Heart right ventricle (tissue), 16 donors: ENCODE data around the gene NCAM2. TPM values are rescaled to one million over a fixed set of nuclear protein-coding genes. Genes with fewer than 3 reads are reported as not detected.

ENCODE experiments used
- ATAC-seq, 8 donors: fragments of 200-7000 bp; cut with Tn5 transposase; one replicate each; pipeline ENCODE4 v1.9.1; 2020; ENCODE audit warnings: mild to moderate bottlenecking in 8 of 8, moderate library complexity in 8 of 8, moderate number of reproducible peaks in 1 of 8
- DNase-seq, 2 donors: peaks; one replicate each; pipeline ENCODE4 v3.0.0-alpha.2; 2020
- H3K27ac ChIP-seq, 10 donors: fragments of 200-600 bp; sonication (generic) in 2 of 10; one replicate each; pipeline versions ENCODE4 v1.5.0 to v1.8.0; 2020 to 2022; ENCODE audit warnings: mild to moderate bottlenecking in 3 of 10
- H3K27me3 ChIP-seq, 7 donors: fragments of 200-600 bp; one replicate each; pipeline ENCODE4 v1.8.0; 2021 to 2022; ENCODE audit warnings: mild to moderate bottlenecking in 2 of 7
- H3K36me3 ChIP-seq, 9 donors: fragments of 200-600 bp; sonication (generic) in 1 of 9; one replicate each; pipeline versions ENCODE4 v1.5.0 to v1.8.0; 2020 to 2022; ENCODE audit warnings: mild to moderate bottlenecking in 2 of 9
- H3K4me1 ChIP-seq, 9 donors: fragments of 200-600 bp; sonication (generic) in 1 of 9; one replicate each; pipeline versions ENCODE4 v1.5.0 to v1.8.0; 2020 to 2022; ENCODE audit warnings: mild to moderate bottlenecking in 4 of 9
- H3K4me3 ChIP-seq, 10 donors: fragments of 200-600 bp; sonication (generic) in 2 of 10; one replicate each; pipeline versions ENCODE4 v1.5.0 to v1.8.0; 2020 to 2022; ENCODE audit warnings: mild to moderate bottlenecking in 7 of 10, moderate library complexity in 2 of 10
- H3K9me3 ChIP-seq, 11 donors: fragments of 200-600 bp in 10 of 11; sonication (generic) in 2 of 11; one replicate each; pipeline versions ENCODE4 v1.5.0 to v1.8.0; 2013 to 2022; ENCODE audit warnings: mild to moderate bottlenecking in 2 of 11, control low read depth in 1 of 11, moderate library complexity in 1 of 11
- WGBS, 2 donors: extraction: QIAGEN DNeasy Blood & Tissue Kit; methylation state at CpG; one replicate each; pipeline ENCODE4 v1.1.7; 2013; ENCODE audit warnings: inconsistent platforms in 1 of 2; 5-methylcytosine and 5-hydroxymethylcytosine counted together
- intact Hi-C, 10 donors: fragments of 100-400 bp; cut with DNase I; formaldehyde crosslinking; loops; one replicate each; pipeline versions ENCODE4 v1.11.1 to v1.14.2; 2022
- polyA plus RNA-seq, 2 donors: library from polyadenylated mRNA; stranded (reverse); fragments of 200-250 nt; gene quantifications; one replicate each; pipeline ENCODE4 v1.2.3, GENCODE V29; 2013
- total RNA-seq, 10 donors: library from RNA; stranded (reverse); fragmentation: NEBNext Ultra II Directional in 3 of 10; extraction: Animal tissue kit (Norgen Biotek cat#: 25700) in 3 of 10; gene quantifications; one replicate each; pipeline versions ENCODE4 v1.2.1 to v1.2.4, GENCODE V29; 2021 to 2023
- TF ChIP-seq, protein P1 (sequence below), 9 donors: fragments of 200-600 bp; sonication (generic) in 2 of 9; IDR thresholded peaks; one replicate each; pipeline versions ENCODE4 v1.5.0 to v1.8.0; 2021 to 2022; ENCODE audit warnings: antibody characterized with exemption in 9 of 9, mild to moderate bottlenecking in 5 of 9, moderate library complexity in 1 of 9
- donor health status: Arrhythmogenic right ventricular cardiomyopathy.
- donor health status: ischemic (EF 13 %, LVEDD 7.1; RV severe dilation, severe dysfunction).
- donor health status: healthy with polysubstance abuse.
- donor health status: DM: no; HTN: yes; CAD: no.
- donor health status: DM: no; HTN: no; CAD: no.
- donor health status: ischemic (EF 25% LVEDD 6.9; RV normal size, moderate dysfunction).
- donor health status: ischemic (EF 25% LVEDD 5.7; RV mildly dilated, moderate dysfunction).
- donor health status: healthy.
- donor health status: DM: yes; HTN: yes; CAD: no.
- donor health status: Ischemic cardiomyopathy.
- donor health status: ischemic (EF 35%, LVEDD 5.7; RV mildly dilated, moderate dysfunction).
- donor health status: nonischemic (EF 11% LVEDD 7.7; RV severe dilation, severe dysfunction).
- donor health status: DM: yes; HTN: yes; CAD: no.
- donor health status: PGD.
- donor health status: ischemic (EF 29% LVEDD 5.4; RV normal size, mild dysfunction).
- donor health status: nonischemic (EF 23%, LVEDD 6.1; RV moderate dilation, normal function).

NCAM2 gene
- total and polyA plus RNA-seq, 12 donors = 0.25 to 8.9 (median 3.1) TPM

DNA sequence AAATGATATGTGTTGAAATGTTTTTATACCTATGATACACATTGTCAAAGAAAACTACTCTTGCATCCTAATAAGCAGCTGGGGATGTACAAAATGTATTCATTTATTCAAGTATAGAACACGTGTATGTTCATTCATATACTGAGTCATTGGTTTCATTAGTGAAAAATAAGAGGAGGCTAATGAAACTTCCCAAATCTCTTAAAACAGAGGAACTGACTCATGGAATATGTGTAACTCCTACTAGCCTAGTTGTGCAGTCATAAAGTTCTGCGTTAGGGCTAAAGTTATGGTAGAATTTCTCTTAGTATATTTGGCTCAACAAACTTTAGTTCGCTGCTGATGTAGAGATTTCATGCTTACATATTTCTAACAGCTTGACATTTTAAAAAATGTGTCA lies 441.6 kb downstream of the NCAM2 start:
- H3K36me3 ChIP-seq = no peaks in the 10 kb centered on the region
- peaks cover 0 to 28% (median 0%) of the 10 kb centered on the region in 11 donors for H3K9me3 ChIP-seq
- no peaks in the 10 kb centered on the region for H3K27me3 ChIP-seq
- H3K4me3 ChIP-seq = no peak overlapping the region
- intact Hi-C loops = no loop called here
- H3K4me1 ChIP-seq = no peaks in the 10 kb centered on the region
- no peak overlapping the region for H3K27ac ChIP-seq
- TF ChIP-seq, protein P1, sequence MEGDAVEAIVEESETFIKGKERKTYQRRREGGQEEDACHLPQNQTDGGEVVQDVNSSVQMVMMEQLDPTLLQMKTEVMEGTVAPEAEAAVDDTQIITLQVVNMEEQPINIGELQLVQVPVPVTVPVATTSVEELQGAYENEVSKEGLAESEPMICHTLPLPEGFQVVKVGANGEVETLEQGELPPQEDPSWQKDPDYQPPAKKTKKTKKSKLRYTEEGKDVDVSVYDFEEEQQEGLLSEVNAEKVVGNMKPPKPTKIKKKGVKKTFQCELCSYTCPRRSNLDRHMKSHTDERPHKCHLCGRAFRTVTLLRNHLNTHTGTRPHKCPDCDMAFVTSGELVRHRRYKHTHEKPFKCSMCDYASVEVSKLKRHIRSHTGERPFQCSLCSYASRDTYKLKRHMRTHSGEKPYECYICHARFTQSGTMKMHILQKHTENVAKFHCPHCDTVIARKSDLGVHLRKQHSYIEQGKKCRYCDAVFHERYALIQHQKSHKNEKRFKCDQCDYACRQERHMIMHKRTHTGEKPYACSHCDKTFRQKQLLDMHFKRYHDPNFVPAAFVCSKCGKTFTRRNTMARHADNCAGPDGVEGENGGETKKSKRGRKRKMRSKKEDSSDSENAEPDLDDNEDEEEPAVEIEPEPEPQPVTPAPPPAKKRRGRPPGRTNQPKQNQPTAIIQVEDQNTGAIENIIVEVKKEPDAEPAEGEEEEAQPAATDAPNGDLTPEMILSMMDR (IDR thresholded peaks at IDR 0.05) = no peak
- DNase-seq (no peak), ATAC-seq (no peak)
- WGBS, 2 donors = 86 to 90% methylated on average over 3 of the region's 3 CpGs

DNA sequence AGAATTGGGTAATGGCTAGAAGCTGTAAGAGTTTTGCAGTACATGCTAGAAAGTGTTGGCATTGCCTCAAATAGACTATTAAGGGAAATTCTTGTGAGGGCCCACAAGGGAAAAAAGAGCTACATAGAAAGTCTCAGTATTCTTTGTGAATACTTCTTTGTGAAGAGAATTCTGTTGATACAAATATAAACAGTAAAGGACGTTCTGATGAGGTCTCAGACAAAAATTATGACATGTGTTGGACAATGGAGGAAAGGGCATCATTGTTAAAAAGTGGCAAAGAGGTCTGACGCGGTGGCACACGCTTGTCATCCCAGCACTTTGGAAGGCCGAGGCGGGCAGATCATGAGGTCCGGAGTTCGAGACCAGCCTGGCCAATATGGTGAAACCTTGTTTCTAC lies 458.9 kb downstream of the NCAM2 start:
- H3K27me3 ChIP-seq = no peaks in the 10 kb centered on the region
- DNase-seq = no peak
- no peak overlapping the region for H3K4me3 ChIP-seq
- peaks cover 0 to 5% (median 0%) of the 10 kb centered on the region in 11 donors for H3K9me3 ChIP-seq
- H3K36me3 ChIP-seq = no peaks in the 10 kb centered on the region
- WGBS, 2 donors = 89 to 91% methylated on average over 8 of the region's 8 CpGs
- intact Hi-C loops = loop anchor here in 1 of 10 donors (5.0 kb wide), 1 partner anchor 505 kb away; no protein-coding TSS in a partner anchor
- TF ChIP-seq, protein P1 (IDR thresholded peaks at IDR 0.05) = no peak
- H3K4me1 ChIP-seq = no peaks in the 10 kb centered on the region
- ATAC-seq = no peak
- H3K27ac ChIP-seq = no peak overlapping the region

DNA sequence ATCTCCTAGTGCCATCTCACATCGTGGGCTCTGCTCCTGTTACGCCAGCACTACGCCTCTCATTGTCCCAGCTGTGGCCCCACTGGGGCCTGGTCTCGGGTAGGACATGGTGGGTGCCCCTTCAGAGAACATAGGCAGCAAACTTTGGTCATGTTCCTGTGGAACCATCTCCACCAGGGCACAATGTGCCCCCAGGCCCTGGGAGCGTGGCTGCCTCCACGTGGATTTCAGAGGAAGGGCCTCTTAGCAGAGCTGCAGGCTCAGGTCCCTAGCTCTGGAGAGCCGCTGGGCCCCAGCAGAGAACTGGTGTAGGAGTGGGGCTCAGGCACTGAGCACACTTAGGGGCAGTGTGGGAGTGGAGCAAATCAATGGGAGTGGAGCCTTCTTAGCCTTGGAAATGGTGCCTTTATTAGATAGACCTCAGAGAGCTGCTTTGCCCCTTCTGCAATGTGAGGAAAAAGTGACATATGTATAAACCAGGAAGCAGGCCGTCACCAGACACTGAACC lies 460.0 kb downstream of the NCAM2 start:
- Histone ChIP-seq H3K9me3 (peaks cover 0 to 5% (median 0%) of the 10 kb centered on the region in 11 donors), H3K36me3 (no peaks in the 10 kb centered on the region), H3K27ac (no peak overlapping the region), H3K4me1 (no peaks in the 10 kb centered on the region), H3K27me3 (no peaks in the 10 kb centered on the region), H3K4me3 (no peak overlapping the region)
- TF ChIP-seq, protein P1 (IDR thresholded peaks at IDR 0.05) = no peak
- intact Hi-C loops = loop anchor here in 1 of 10 donors (5.0 kb wide), 1 partner anchor 506 kb away; no protein-coding TSS in a partner anchor
- WGBS, 2 donors = 84 to 86% methylated on average over 8 of the region's 8 CpGs
- DNase-seq = peak in 1 of 2 donors; percentile 4
- ATAC-seq = no peak

DNA sequence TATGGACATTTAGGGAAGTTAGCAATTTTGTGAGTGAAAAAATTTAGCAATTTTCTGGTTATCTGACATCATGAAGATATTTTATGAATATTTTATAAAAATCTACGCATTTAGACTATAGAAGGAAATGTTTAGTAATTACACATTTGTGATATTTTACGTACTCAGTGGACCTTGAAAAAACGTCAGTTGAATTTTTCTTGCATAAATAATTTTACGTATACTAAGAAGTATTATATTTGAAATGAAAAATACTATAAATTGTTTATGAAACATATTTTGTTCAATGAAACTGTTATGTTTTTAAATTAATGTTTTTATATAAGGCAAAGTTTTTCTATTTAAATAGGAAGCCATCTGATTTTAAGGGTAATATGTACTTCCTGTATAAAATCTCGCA lies 462.8 kb downstream of the NCAM2 start:
- Histone ChIP-seq H3K4me3 (no peak overlapping the region), H3K36me3 (no peaks in the 10 kb centered on the region), H3K4me1 (no peaks in the 10 kb centered on the region), H3K27ac (no peak overlapping the region), H3K9me3 (peaks cover 0 to 5% (median 0%) of the 10 kb centered on the region in 11 donors), H3K27me3 (no peaks in the 10 kb centered on the region)
- ATAC-seq = no peak
- DNase-seq = no peak
- TF ChIP-seq, protein P1 (IDR thresholded peaks at IDR 0.05) = no peak
- intact Hi-C loops = no loop called here
- whole genome bisulfite sequencing, 2 donors = 84 to 85% methylated on average over 5 of the region's 5 CpGs
